Brain microvascular endothelial cell (primary cell): Measurements from ENCODE around the gene CEP85L.

Source experiments
- DNase-seq: peaks from one replicate; pipeline ENCODE4 v3.0.0-alpha.2; 2020
- H3K27ac ChIP-seq: fragments of 250-450 bp; sonication (Bioruptor Pico); 2 replicates; pipeline ENCODE4 v1.5.1; 2020; ENCODE audit warnings: mild to moderate bottlenecking, moderate library complexity
- H3K27me3 ChIP-seq: fragments of 250-450 bp; sonication (Bioruptor Pico); replicated peaks from 2 replicates; pipeline ENCODE4 v1.5.1; 2020; ENCODE audit warnings: mild to moderate bottlenecking
- H3K36me3 ChIP-seq: fragments of 250-450 bp; sonication (Bioruptor Pico); replicated peaks from 2 replicates; pipeline ENCODE4 v1.5.1; 2020; ENCODE audit warnings: mild to moderate bottlenecking
- H3K4me3 ChIP-seq: 2 replicates; pipeline ENCODE4 v1.5.1; 2011; ENCODE audit warnings: low read depth, mild to moderate bottlenecking, control low read depth, low read length, moderate library complexity
- in situ Hi-C: cut with HindIII; loops from 2 replicates; pipeline ENCODE4 v1.10.0; 2017; ENCODE audit warnings: low sequenced_read_pairs, low pct_ligation_motif_present
- TF ChIP-seq, protein P1 (sequence below): IDR thresholded peaks from 2 replicates; pipeline ENCODE4 v1.5.1; 2011; ENCODE audit warnings: low read depth, mild to moderate bottlenecking, moderate library complexity, low read length, control low read depth, inconsistent platforms; ENCODE audit errors: missing control alignments

Gene CEP85L

DNA sequence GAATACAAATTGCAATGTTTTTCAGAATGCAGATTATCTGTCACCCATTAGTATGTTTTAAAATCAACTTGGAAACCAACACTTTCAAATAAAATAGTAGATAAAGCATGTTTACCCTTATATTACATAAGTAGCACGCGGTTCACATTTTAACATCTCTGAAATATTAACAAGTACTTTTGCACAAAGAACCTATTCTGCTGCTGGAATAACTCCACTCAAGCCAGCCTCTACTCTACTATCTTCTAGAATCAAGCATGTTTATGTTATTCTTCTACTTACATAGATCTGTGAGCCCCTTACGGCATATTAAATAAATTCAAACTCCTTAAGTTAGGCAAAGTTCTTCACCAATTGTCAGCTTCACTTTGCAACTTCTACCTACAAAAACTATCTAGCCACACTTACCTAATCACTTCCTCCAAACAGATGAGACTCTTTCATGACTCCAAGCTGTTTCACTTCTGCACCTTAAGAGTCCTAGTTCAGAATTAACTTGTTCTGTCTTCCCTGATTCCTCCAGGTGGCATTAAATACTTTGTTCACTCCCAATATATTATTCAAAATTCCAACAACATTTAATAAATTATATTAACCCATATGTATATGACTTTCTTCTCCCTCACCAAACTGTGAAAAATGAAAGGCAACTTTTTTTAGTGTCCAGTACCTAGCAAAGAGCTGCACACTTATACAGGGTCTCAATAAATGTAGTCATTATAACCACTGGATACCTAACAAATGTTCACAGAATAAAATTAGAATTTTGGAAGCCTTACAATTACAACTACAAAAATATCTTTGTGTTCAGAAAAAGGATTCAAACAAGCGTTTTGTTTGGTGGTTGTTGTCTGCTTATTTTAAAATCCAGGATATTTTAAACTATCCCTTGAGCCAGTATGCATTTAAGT lies 12.1 kb downstream of the CEP85L start:
- TF ChIP-seq, protein P1, sequence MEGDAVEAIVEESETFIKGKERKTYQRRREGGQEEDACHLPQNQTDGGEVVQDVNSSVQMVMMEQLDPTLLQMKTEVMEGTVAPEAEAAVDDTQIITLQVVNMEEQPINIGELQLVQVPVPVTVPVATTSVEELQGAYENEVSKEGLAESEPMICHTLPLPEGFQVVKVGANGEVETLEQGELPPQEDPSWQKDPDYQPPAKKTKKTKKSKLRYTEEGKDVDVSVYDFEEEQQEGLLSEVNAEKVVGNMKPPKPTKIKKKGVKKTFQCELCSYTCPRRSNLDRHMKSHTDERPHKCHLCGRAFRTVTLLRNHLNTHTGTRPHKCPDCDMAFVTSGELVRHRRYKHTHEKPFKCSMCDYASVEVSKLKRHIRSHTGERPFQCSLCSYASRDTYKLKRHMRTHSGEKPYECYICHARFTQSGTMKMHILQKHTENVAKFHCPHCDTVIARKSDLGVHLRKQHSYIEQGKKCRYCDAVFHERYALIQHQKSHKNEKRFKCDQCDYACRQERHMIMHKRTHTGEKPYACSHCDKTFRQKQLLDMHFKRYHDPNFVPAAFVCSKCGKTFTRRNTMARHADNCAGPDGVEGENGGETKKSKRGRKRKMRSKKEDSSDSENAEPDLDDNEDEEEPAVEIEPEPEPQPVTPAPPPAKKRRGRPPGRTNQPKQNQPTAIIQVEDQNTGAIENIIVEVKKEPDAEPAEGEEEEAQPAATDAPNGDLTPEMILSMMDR: no peak
- Histone ChIP-seq H3K36me3 (no peaks in the 10 kb centered on the region), H3K4me3 (no peak overlapping the region), H3K27ac (no peak overlapping the region), H3K27me3 (no peaks in the 10 kb centered on the region)
- no peak for DNase-seq
- in situ Hi-C loops: no loop called here

GRCh38 chr6:118638288-118638687 lies 13.1 kb downstream of the CEP85L start:
- TF ChIP-seq, protein P1: no peak
- DNase-seq: no peak
- in situ Hi-C loops: no loop called here
- H3K4me3 ChIP-seq: no peak overlapping the region
- H3K27ac ChIP-seq: no peak overlapping the region
- no peaks in the 10 kb centered on the region for H3K36me3 ChIP-seq
- H3K27me3 ChIP-seq: no peaks in the 10 kb centered on the region

- H3K27ac ChIP-seq: no peak overlapping the region
- no peak overlapping the region for H3K4me3 ChIP-seq
- no peaks in the 10 kb centered on the region for H3K27me3 ChIP-seq
- TF ChIP-seq, protein P1: no peak
- DNase-seq: no peak
- in situ Hi-C loops: no loop called here
- H3K36me3 ChIP-seq: no peaks in the 10 kb centered on the region
Measured at GRCh38 chr6:118635909-118636735, 15.3 kb downstream of the CEP85L start.

DNA sequence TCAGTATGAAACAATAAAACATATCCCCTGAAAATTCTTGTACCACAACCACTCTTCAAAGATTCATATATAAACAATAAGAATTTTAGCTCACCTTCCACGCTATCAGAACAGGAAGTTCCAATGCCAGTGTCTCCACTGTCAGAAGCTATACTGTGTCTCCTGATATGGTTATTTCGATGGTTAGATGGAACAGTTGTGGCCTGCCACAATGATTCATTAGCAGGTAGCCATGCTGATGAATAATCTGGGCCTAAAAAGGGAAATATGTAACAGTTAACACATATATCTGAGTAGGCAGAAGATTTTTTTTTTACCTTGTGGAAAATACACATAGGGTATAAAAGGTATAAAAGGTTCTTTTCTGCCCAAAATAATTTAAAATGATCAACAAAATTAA lies 19.0 kb downstream of the CEP85L start:
- Histone ChIP-seq H3K27ac (no peak overlapping the region), H3K36me3 (no peaks in the 10 kb centered on the region), H3K27me3 (no peaks in the 10 kb centered on the region), H3K4me3 (no peak overlapping the region)
- DNase-seq: peak; percentile 18
- TF ChIP-seq, protein P1: no peak
- in situ Hi-C loops: no loop called here

GRCh38 chr6:118630923-118631322 lies 20.5 kb downstream of the CEP85L start:
- in situ Hi-C loops: no loop called here
- no peaks in the 10 kb centered on the region for H3K27me3 ChIP-seq
- no peak for DNase-seq
- H3K4me3 ChIP-seq: no peak overlapping the region
- TF ChIP-seq, protein P1: no peak
- no peak overlapping the region for H3K27ac ChIP-seq
- H3K36me3 ChIP-seq: no peaks in the 10 kb centered on the region
